ENCODE data around the gene PC.

DNA sequence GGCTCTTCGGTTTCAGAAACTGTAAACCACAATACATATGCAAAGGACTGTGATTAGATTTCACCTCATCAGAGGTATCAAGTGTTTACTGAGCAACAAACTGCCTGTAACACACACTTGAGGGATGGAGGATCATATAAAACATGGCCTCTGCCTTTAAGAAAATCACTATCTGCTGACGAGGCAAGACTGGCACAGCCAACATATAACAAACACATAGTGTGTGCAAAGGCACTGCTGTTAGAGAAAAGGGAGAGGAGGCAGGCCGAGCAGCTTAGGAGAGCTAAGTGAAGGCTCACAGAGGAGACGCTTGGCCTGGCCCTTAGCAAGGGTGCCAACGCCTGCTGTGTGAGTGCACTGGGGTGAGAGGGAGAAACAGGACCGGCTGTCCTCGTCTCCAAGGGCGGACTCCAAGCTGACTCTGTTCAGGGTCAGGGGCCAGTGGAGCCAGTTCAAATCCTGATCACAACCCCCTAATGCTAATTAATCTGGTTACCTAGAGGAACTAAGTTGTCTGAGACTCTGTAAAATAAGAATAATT is 53.1 kb downstream of the PC start:
- TF ChIP-seq EGR1 (IDR thresholded peaks at IDR 0.05) (no peak), RAD21 (IDR thresholded peaks at IDR 0.05; ENCODE audit: low read depth) (no peak), CREB1 (IDR thresholded peaks at IDR 0.05; ENCODE audit: low read depth) (no peak)
- TF ChIP-seq, protein P1, sequence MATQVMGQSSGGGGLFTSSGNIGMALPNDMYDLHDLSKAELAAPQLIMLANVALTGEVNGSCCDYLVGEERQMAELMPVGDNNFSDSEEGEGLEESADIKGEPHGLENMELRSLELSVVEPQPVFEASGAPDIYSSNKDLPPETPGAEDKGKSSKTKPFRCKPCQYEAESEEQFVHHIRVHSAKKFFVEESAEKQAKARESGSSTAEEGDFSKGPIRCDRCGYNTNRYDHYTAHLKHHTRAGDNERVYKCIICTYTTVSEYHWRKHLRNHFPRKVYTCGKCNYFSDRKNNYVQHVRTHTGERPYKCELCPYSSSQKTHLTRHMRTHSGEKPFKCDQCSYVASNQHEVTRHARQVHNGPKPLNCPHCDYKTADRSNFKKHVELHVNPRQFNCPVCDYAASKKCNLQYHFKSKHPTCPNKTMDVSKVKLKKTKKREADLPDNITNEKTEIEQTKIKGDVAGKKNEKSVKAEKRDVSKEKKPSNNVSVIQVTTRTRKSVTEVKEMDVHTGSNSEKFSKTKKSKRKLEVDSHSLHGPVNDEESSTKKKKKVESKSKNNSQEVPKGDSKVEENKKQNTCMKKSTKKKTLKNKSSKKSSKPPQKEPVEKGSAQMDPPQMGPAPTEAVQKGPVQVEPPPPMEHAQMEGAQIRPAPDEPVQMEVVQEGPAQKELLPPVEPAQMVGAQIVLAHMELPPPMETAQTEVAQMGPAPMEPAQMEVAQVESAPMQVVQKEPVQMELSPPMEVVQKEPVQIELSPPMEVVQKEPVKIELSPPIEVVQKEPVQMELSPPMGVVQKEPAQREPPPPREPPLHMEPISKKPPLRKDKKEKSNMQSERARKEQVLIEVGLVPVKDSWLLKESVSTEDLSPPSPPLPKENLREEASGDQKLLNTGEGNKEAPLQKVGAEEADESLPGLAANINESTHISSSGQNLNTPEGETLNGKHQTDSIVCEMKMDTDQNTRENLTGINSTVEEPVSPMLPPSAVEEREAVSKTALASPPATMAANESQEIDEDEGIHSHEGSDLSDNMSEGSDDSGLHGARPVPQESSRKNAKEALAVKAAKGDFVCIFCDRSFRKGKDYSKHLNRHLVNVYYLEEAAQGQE (IDR thresholded peaks at IDR 0.05; ENCODE audit: low read depth) = no peak

All from Ishikawa (cell line).